Bronchial epithelial cell (primary cell): ENCODE measurements around the gene ROS1. TPM values are rescaled to one million over a fixed set of nuclear protein-coding genes. Genes with fewer than 3 reads are reported as not detected.
"Not testable (repeated sequence)": the region's sequence is repeated elsewhere in the genome, so short reads cannot be mapped to it uniquely, and the experiment has no call there.

Experiments used
- DNase-seq: peaks from one replicate; pipeline ENCODE4 v3.0.0-alpha.2; 2010; ENCODE audit warnings: low read depth
- FAIRE-seq: peaks from 2 replicates; lab custom pipeline; 2011; peaks lifted over from hg19 to GRCh38; lab: Jason Lieb, UNC
- H3K27me3 ChIP-seq: 2 replicates; pipeline ENCODE4 v1.5.1; 2011; ENCODE audit warnings: low read length; ENCODE audit not compliant: control insufficient read depth, insufficient read depth
- H3K36me3 ChIP-seq: 2 replicates; pipeline ENCODE4 v1.5.1; 2011; ENCODE audit warnings: low read length; ENCODE audit not compliant: control insufficient read depth, insufficient read depth
- H3K4me3 ChIP-seq: 2 replicates; pipeline ENCODE4 v1.5.1; 2011; ENCODE audit warnings: mild to moderate bottlenecking, low read depth, low read length, control low read depth
- CTCF ChIP-seq: IDR thresholded peaks from 2 replicates; pipeline ENCODE4 v1.5.1; 2011; ENCODE audit warnings: mild to moderate bottlenecking, moderate library complexity, low read length, control low read depth, inconsistent platforms; ENCODE audit not compliant: insufficient read depth, severe bottlenecking
- total RNA-seq: library from RNA; depleted of rRNA; stranded (reverse); fragments of >200 nt; gene quantifications from 2 replicates; pipeline ENCODE4 v1.2.1, GENCODE V29; 2014

Gene ROS1
- total RNA-seq = 0.26 and 0.38 TPM in 2 replicates

DNA sequence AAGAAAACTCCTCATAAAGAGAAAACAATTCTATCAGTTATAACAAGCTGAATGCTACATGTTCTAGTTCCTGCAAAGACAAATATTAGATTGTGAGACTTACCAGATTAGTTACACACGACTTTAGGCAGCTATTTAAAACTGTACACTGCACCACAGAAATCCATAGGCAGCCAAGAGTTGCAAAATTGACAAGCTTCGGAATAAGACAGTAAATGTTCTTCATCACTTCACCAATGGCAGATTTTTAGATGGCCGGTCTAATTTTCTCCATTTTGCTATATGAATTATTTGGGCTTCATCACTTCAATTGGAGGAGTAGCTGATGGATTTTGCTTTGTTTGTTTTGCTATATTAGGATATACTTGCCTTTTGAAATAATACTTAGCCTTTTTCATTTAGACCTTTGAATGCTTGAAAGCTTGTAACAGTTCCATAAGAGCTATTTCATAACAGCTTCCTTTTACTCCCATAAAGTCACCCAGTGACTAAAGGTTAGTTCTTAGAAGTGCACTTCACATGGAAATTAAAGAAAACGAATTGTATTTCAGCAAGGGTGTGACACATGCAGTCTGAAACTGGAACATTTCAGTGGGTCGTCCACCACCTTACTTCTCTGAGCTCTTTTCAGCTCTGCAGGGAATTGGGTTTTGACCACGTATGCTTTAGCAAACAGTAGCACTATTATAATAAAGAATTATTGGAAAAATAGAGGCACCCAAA, at the start of gene ROS1:
ROS1 (minus strand) TSS at position 512 of the 723 bp plus-strand sequence; CDS start at position 226, 286 bp downstream.
- Histone ChIP-seq H3K27me3 (no peaks in the 10 kb centered on the region), H3K36me3 (no peaks in the 10 kb centered on the region), H3K4me3 (no peak within 1 kb of the TSS)
- DNase-seq (peak; percentile 66), FAIRE-seq (no peak)
- TF ChIP-seq CTCF = no peak

- DNase-seq (no peak), FAIRE-seq (no peak)
- TF ChIP-seq CTCF = no peak
- H3K27me3 ChIP-seq = no peaks in the 10 kb centered on the region
- no peaks in the 10 kb centered on the region for H3K36me3 ChIP-seq
- H3K4me3 ChIP-seq = no peak overlapping the region
Measured at GRCh38 chr6:117473401-117473800, 47.7 kb upstream of the ROS1 start.

DNA sequence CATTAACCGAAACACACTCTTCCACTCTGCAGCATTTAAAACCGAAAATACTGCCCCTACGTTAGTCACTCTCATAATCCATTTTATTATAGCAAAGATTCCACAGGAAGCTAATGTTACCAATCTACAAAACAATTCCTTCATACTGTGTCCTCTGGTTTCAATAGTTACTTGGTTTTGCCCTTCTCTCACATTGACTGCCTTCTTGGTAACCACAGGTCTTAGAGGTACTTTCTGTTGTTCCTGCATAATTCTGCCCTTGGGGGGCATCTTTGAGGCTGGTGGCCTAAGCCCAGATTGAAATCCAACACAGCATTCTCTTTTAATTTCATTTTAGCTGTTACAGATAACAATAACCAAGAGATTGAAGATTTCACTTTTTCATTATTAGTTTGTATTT, 46.9 kb upstream of the ROS1 start:
- TF ChIP-seq CTCF = no peak
- FAIRE-seq = no peak
- no peaks in the 10 kb centered on the region for H3K36me3 ChIP-seq
- H3K27me3 ChIP-seq = no peaks in the 10 kb centered on the region
- DNase-seq = no peak
- no peak overlapping the region for H3K4me3 ChIP-seq

DNA sequence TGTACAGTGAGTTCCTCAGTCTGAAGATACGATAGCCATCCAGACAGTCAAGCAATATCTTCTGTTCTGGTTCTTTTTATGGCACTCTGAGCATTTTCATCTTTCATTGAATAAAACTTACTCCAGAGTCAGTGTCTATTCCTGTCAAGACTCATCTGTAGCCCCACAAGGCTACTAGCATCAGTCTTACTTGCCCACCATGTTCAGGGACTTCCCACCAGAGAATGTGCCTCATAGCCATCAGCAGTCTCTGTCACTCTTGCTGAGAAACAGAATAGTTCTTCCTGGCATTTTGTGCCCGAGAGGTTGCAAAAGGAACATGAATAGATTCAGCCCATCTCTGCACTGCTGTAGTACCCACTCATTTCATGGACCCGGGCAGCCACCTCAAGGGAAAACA, 44.0 kb upstream of the ROS1 start:
- Histone ChIP-seq H3K4me3 (no peak overlapping the region), H3K27me3 (no peaks in the 10 kb centered on the region), H3K36me3 (no peaks in the 10 kb centered on the region)
- FAIRE-seq (no peak), DNase-seq (no peak)
- no peak for TF ChIP-seq CTCF

DNA sequence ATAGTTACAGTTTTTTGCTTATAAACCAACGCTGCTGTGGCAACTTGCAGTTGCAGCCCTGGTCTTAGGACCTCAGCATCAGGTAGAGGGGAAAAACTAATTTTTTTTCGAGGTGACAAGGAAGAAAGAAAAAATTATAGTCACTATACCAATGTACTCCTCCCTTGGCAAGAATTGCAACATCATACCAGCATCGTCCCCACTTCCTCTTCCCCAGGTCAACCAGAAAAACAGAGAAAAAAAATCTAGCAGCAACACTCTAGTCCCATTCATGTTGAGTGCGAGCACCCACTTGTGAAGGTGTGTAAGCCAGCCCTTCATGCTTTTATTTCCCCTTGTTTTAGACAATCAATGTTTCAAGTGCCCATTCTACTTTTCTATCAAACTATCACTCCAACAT, 43.6 kb upstream of the ROS1 start:
- FAIRE-seq (no peak), DNase-seq (no peak)
- TF ChIP-seq CTCF = no peak
- Histone ChIP-seq H3K4me3 (no peak overlapping the region), H3K27me3 (no peaks in the 10 kb centered on the region), H3K36me3 (no peaks in the 10 kb centered on the region)

DNA sequence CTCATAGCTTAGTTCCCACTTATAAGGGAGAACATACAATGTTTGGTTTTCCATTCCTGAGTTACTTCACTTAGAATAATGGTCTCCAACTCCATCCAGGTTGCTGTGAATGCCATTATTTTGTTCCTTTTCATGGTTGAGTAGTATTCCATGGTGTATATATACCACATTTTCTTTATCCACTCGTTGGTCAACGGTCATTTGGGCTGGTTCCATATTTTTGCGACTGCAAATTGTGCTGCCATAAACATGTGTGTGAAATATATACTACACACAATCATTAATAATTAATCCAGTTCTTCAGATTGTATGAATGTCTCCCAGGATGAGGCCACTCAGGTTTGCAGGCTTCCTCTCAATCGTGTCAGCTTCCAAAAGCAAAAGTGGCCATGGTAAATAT, 42.8 kb upstream of the ROS1 start:
- DNase-seq, H3K27me3 ChIP-seq, H3K36me3 ChIP-seq, FAIRE-seq, H3K4me3 ChIP-seq: not testable (repeated sequence)
